ENCODE measurements around the gene TBC1D19.
"Not testable (repeated sequence)": the region's sequence is repeated elsewhere in the genome, so short reads cannot be mapped to it uniquely, and the experiment has no call there.

The TBC1D19 gene

DNA sequence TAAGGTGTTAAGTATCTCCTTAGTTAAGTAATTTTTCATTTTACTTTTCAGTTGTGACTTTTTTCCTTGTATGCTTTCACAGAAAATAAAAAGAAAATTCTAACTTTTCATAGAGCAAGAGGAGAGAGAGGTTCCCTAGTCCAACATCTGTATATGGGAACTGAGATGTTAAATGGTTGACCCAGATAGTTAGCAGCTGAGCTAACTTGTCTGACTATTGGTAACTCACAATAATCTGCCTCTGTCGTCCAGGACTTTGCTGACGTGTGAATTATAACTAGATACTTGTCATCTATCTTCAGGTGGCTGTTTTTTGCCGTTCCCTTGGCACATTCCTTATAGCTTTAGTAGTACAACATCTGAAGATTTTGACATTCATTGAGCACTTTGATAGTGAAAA lies 29.9 kb downstream of the TBC1D19 start:
- no peaks in the 10 kb centered on the region for H3K4me1 Mint-ChIP-seq
- no peaks in the 10 kb centered on the region for H3K27me3 Mint-ChIP-seq (ENCODE audit: low read depth)
- peaks cover 12% of the 10 kb centered on the region for H3K36me3 Mint-ChIP-seq (ENCODE audit: low read depth)
- no peak overlapping the region for H3K27ac Mint-ChIP-seq
- H3K4me3 Mint-ChIP-seq, result no peak overlapping the region
- TF ChIP-seq, protein P1, sequence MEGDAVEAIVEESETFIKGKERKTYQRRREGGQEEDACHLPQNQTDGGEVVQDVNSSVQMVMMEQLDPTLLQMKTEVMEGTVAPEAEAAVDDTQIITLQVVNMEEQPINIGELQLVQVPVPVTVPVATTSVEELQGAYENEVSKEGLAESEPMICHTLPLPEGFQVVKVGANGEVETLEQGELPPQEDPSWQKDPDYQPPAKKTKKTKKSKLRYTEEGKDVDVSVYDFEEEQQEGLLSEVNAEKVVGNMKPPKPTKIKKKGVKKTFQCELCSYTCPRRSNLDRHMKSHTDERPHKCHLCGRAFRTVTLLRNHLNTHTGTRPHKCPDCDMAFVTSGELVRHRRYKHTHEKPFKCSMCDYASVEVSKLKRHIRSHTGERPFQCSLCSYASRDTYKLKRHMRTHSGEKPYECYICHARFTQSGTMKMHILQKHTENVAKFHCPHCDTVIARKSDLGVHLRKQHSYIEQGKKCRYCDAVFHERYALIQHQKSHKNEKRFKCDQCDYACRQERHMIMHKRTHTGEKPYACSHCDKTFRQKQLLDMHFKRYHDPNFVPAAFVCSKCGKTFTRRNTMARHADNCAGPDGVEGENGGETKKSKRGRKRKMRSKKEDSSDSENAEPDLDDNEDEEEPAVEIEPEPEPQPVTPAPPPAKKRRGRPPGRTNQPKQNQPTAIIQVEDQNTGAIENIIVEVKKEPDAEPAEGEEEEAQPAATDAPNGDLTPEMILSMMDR (IDR thresholded peaks at IDR 0.05; ENCODE audit: unreplicated experiment in 3 of 3), result no peak
- H3K9me3 Mint-ChIP-seq, result no peaks in the 10 kb centered on the region

DNA sequence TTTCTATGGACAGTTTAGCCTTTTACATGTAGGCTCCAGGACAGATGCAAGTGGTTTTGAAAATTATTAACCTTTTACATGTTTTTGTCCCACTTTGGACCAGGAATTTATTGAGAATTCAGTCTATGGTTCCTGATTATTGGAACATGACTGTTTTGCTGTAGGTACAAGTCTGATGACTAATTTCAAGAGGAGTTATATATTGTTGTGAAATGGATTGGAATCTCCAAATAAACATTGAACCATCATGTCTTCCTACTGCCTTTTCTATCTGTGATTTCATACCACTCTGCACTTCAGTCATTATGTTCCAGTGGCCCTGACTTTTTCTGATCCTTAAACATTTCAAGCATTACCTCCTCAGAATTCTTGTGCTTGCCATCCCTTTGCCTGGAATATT lies 35.9 kb downstream of the TBC1D19 start:
- no peaks in the 10 kb centered on the region for H3K27me3 Mint-ChIP-seq (ENCODE audit: low read depth)
- no peaks in the 10 kb centered on the region for H3K9me3 Mint-ChIP-seq
- H3K4me3 Mint-ChIP-seq, result no peak overlapping the region
- H3K36me3 Mint-ChIP-seq (ENCODE audit: low read depth), result peaks cover 24% of the 10 kb centered on the region
- TF ChIP-seq, protein P1 (IDR thresholded peaks at IDR 0.05; ENCODE audit: unreplicated experiment in 3 of 3), result no peak
- no peak overlapping the region for H3K27ac Mint-ChIP-seq
- H3K4me1 Mint-ChIP-seq, result no peaks in the 10 kb centered on the region

DNA sequence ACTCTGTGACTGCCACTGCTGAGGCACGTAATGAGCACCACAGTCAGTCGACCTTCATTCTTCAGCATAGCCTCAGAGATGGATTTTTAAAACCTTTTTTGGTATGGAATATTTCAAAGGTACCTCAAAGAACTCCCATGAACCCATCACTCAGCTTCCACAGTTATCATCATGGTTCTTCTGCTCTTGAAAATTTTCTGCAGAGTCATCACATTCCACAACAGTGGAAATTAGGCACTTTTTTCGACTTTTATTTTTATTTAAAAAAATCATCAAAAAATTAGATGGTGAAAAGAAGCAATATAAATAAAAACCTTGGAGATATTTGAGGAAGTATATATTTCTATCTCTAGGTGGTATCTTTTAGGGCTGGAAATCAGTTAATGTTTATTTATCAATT lies 37.5 kb downstream of the TBC1D19 start:
- Mint-ChIP-seq H3K27me3 (ENCODE audit: low read depth) (no peaks in the 10 kb centered on the region), H3K36me3 (ENCODE audit: low read depth) (peaks cover 23% of the 10 kb centered on the region), H3K4me1 (peaks cover 3% of the 10 kb centered on the region), H3K9me3 (no peaks in the 10 kb centered on the region), H3K27ac (no peak overlapping the region), H3K4me3 (no peak overlapping the region)
- TF ChIP-seq, protein P1 (IDR thresholded peaks at IDR 0.05; ENCODE audit: unreplicated experiment in 3 of 3), result no peak

DNA sequence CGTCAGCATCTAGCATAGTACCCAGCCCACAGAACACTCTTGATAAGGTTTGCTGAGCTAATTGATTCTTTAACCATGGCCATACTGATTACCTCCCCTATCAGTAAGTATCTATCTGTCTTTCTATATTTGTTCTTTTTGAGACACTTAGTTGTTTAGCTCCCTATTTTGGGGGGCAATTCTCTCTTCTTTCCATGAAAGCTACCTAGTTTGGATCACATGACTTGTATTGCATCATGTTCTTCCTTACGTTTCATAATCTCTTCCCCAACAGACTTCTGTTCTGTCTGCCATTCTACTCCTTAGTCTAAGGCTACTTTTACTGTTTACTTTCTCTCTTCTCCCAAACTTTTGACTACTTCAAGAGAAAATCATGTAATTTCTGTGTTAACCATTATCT lies 39.0 kb downstream of the TBC1D19 start:
- H3K4me1 Mint-ChIP-seq, result peaks cover 3% of the 10 kb centered on the region
- H3K27me3 Mint-ChIP-seq (ENCODE audit: low read depth), result no peaks in the 10 kb centered on the region
- TF ChIP-seq, protein P1 (IDR thresholded peaks at IDR 0.05; ENCODE audit: unreplicated experiment in 3 of 3), result no peak
- no peak overlapping the region for H3K27ac Mint-ChIP-seq
- peaks cover 25% of the 10 kb centered on the region for H3K36me3 Mint-ChIP-seq (ENCODE audit: low read depth)
- no peak overlapping the region for H3K4me3 Mint-ChIP-seq
- H3K9me3 Mint-ChIP-seq, result peaks cover 2% of the 10 kb centered on the region

DNA sequence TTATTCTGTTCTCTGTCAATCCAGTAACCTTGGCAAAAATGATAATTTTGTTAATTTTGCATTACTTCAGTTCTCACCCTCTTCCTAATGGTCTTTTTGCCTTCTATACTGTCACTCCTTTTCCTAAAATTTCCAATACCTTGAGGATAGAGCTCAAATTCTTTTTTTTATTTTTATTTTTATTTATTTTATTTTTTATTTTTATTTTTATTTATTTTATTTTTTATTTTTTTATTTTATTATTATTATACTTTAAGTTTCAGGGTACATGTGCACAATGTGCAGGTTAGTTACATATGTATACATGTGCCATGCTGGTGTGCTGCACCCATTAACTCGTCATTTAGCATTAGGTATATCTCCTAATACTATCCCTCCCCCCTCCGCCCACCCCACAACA lies 42.8 kb downstream of the TBC1D19 start:
- not testable (repeated sequence) for H3K4me1 Mint-ChIP-seq; H3K27ac Mint-ChIP-seq; H3K4me3 Mint-ChIP-seq; H3K27me3 Mint-ChIP-seq (ENCODE audit: low read depth); H3K9me3 Mint-ChIP-seq
- H3K36me3 Mint-ChIP-seq (ENCODE audit: low read depth), result peaks cover 33% of the 10 kb centered on the region

DNA sequence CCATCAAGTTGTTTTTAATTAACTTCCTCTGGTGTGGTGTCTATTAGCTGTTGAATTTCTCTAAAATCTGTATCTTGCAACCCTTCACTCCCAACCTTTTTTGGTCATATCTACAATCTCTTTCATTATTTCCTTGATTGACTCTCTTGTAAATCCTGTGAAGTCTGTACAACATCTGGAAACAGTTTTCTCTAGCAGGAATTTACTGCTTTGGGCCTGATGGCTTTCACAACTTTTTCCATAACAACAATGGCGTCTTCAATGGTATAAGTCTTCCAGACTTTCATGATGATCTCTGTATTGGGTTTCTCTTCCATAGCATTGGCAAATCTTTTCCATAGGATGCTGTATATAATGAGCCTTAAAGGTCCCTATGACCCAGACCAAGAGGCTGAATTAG lies 49.0 kb downstream of the TBC1D19 start:
- no peak overlapping the region for H3K27ac Mint-ChIP-seq
- H3K36me3 Mint-ChIP-seq (ENCODE audit: low read depth), result peaks cover 40% of the 10 kb centered on the region
- H3K9me3 Mint-ChIP-seq, result peaks cover 4% of the 10 kb centered on the region
- H3K4me3 Mint-ChIP-seq, result no peak overlapping the region
- TF ChIP-seq, protein P1 (IDR thresholded peaks at IDR 0.05; ENCODE audit: unreplicated experiment in 3 of 3), result no peak
- no peaks in the 10 kb centered on the region for H3K4me1 Mint-ChIP-seq
- no peaks in the 10 kb centered on the region for H3K27me3 Mint-ChIP-seq (ENCODE audit: low read depth)
